GM21619 (cell line): ENCODE results near the gene NRIP2.
A peak's percentile ranks its signal among the peaks of the same experiment; 100 is the strongest.

Experiments used
- ATAC-seq: cut with Tn5 transposase; IDR thresholded peaks from one replicate; pipeline ENCODE4 v1.9.1; 2021; ENCODE audit not compliant: unreplicated experiment

NRIP2 gene

DNA sequence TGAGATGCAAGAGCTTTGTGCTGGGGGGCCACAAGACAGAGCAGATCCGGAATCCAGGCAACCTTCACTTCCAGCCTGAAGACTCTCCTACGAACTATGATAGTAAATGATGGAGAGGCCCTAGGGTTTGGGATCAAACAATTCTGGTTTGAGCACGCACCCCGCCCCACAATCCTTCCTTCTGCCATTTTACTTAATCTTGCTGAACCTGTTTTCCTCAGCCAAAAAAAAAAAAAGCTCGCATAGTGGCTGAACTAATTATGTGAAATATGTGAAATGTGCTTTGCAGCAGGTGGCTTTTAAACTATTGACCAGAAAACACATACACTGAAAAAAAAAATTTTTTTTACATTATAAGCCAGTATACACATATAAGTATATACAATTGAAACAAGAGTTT, 23.0 kb downstream of the NRIP2 start:
- ATAC-seq: no peak

- no peak for ATAC-seq
These were observed 28.1 kb downstream of the NRIP2 start for GRCh38 chr12:2806700-2807099.

DNA sequence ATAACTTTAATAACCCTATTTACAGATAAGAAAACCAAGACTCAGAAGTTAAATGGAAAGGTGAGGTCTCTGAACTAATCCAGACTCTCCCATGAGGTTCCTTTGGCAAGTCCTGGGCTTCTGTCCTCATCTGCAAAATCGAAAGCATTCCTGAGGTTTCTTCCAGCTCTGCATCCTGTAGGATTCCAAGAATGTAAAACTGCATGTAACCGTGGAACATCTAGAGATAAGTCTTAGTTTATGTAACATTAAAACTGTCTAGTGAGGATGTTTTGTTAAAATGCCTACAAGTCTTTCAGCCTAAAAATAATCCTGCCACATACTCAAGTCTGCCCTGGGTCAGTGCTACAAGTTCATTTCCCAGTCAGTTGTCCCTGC, 29.7 kb downstream of the NRIP2 start:
- ATAC-seq: no peak

DNA sequence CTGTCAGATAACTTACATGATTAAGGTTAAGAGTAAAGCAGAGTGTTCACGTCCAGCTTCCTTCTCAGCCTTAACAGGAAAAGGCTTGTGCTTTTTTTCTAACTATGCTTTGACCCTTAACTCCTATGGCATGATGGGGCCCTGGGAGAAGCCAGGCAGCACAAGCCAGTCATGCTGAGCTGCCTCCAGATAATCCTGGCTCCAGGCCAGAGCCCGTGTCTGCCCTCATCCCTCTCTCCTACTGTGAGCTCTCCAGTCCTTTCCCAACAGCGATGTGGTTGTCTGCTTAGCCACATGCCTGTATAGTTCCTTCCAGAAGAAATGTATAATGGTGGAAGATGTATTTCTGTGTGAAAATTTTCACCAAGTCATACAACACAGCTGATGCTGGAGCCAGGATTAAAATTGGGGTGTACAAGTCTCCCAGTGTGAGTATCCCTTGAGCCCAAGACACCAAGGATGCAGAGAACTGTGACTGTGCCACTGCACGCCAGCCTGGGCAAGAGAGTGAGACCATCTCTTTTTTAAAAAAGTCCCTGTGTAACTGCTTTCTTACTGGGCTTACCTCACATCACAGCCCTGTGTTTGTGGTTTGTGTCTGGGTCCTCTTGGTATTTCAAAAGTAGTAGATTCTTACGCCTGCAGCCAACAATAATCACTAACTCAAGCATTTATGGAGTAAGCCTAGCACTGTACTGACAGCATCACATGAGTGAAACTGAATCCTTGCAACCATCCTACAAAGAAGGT, 30.3 kb downstream of the NRIP2 start:
- ATAC-seq: no peak

DNA sequence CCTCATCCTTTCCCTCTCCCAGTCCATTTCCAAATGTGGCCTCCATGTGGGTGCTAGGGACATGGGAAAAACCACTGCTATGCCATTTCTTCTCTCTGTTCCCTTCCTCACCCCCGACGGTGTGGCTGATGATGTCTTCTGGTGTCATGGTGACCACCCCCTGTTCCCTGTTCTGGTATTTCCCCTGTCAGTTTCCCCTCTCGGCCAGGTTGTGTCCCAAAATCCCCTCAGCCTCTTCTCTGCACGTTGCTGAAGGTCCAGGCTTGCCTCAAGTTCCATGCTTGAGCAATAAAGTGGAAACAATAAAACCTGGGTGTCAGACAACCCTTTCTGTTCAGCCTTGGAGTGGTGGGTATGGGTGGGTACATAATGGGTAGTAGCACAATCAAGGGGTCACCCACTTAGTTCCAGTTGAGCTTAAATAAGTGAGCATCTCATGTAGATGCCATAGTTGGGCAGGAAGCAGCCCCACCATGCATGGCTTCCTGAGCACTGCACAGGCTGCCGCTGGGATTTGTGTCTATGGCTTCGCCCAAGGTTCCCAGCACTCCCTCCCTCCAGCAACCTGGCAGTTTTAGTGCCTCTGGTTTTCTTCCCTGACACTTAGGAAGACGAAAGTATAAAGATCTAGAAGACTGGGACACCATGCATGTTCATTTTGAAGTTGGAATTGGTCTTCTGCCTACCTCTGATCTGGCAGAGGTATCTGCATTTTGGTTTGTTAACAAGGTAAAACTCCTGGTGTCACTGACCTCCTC, 31.0 kb downstream of the NRIP2 start:
- ATAC-seq: no peak

GRCh38 chr12:2801044-2801783, 33.6 kb downstream of the NRIP2 start:
- no peak for ATAC-seq

DNA sequence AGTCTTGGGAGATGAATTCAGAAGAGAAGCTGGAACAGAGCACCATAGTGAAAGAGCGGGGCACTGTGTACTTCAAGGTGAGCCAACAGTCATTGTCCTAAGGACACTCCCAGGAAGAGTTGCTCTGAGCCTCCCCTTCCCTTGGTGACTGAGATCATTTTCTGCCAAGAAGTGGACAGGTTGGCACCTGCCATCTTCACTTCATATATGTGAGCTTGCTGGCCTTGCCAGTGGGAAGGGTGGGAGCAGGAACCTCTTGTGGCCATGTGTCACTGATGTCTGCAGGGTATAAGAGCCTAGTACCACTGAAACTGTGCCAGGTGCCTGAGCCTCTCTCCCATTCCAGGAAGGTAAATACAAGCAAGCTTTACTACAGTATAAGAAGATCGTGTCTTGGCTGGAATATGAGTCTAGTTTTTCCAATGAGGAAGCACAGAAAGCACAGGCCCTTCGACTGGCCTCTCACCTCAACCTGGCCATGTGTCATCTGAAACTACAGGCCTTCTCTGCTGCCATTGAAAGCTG, 34.7 kb downstream of the NRIP2 start:
- ATAC-seq: no peak

DNA sequence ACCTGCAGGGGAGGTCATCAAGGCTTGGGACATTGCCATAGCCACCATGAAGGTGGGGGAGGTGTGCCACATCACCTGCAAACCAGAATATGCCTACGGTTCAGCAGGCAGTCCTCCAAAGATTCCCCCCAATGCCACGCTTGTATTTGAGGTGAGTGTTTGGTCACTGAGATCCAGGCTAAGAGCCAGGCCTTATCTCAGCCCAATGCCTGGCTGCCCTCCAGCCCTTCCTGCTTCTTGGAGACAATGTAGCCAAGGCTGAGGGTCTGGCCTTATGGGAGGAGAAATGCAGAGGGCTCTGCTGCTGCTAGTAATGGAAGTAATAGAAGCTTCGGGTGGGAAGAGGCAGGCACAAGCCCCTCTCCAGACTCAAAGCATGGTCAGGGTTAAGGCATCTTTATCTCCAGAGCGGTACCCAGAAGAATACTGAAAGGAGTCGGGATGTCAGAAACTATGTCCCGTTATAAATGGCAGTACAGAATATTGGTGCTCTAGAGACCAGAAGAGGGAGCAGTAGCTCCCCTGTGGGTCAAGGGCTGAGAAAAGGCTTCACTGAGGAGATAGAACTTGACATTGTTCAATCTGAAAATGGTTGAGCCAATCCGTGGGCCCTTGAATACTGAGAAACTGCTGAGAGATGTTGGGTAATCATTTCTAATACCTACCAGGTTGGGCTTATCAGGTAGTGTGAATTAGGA, 37.0 kb downstream of the NRIP2 start:
- ATAC-seq: no peak

DNA sequence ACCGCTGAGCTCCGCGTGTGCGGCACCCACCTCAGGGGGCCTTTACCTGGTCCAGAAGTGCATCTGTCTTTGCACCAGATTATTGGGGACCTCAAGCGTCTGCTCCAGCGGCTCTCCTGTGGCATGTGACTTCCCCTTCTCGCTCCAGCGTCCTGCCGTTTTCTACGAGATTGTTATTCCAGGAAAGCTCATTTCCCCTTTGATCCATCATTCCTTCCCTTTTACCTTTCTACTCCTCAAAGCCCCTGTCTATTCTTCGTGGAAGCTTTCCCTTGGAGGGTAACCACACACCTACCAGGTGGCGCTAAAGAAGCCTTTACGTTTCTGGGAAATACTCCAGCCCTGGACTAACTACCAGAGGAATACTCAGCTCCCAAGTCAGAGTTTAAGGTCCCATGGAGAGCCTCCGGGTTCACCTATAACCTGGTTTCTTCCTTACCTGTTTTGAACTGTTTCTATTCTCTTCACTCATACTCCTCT, 38.6 kb downstream of the NRIP2 start:
- no peak for ATAC-seq

DNA sequence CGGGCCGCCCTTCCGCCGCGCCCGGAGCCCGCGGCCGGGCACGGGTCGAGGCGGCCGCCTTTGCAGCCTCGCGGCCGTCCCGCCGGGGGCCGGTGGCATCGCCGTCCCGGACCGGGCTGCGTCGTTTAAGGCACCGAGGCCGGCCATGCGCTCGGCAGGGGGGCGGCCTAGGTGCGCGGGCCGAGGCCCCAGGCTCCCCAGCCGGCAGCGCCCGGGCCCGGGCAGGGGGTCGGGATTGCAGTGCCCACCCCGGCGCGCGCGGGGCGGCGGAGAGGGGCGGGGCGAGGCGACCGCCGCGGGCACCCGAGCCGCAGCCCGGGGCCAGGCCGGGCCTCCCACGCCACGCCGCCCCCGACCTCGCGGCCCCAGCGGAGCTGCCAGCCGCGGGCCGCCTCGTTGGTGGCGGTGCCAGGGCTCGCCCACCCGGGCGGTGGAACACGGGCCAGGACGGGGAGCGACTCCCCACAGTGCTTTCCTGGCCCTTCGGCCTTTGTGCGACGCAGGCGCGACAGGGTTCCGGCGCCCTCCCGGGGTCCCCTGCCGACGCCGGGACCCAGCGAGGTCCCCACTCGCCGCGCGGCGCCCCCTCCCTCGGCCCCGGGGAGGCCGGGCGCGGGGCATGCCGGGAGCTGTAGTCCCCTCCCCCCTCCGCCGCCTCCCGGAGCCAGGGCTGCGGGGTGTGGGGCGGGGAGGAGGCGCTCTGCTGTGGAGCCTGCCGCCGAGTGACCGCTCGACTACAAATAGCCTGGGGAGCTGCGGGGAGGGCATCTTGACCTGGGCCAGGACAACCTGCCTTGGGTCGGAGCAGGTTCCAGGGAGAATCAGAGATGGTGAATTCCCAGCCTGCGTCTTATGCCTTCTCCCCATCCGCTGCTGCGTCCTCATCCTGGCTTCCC, 39.3 kb downstream of the NRIP2 start:
- peak; percentile 63 for ATAC-seq

GRCh38 chr12:2794736-2795289, 40.0 kb downstream of the NRIP2 start, which contains the start of gene FKBP4:
Gene FKBP4, plus strand, starts transcription at chr12:2794970. Its CDS starts 170 bp downstream, at chr12:2795140.
- peak; percentile 69 for ATAC-seq

DNA sequence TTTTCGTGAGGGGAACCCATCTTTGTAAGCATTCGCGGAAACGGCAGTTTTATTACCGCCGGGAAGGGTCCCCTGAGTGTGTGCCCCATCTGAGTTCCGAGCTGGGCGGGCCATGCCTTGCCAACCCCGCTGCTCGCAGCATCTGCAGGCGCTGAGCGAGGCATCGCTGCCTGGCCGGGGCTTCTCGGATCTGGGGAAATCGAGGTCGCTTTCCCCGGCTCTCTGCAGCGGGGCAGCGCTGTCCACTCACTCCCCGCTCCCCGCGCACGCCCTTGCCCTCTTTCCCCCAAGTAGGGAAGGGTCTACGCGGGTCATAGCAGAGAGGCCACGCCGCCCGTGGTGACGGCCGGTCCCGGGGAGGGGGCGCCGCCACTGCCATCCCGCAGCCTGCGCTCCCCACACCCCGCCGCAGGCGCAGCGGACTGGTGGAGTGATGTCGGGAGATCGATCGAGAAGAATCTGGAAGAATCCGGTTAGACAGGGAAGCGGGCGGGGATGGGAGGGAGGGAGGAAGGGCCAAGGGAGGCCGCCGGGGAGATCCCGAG, 40.6 kb downstream of the NRIP2 start:
- ATAC-seq: peak; percentile 4

- ATAC-seq: no peak
These were observed 41.3 kb downstream of the NRIP2 start for GRCh38 chr12:2793561-2793960.

DNA sequence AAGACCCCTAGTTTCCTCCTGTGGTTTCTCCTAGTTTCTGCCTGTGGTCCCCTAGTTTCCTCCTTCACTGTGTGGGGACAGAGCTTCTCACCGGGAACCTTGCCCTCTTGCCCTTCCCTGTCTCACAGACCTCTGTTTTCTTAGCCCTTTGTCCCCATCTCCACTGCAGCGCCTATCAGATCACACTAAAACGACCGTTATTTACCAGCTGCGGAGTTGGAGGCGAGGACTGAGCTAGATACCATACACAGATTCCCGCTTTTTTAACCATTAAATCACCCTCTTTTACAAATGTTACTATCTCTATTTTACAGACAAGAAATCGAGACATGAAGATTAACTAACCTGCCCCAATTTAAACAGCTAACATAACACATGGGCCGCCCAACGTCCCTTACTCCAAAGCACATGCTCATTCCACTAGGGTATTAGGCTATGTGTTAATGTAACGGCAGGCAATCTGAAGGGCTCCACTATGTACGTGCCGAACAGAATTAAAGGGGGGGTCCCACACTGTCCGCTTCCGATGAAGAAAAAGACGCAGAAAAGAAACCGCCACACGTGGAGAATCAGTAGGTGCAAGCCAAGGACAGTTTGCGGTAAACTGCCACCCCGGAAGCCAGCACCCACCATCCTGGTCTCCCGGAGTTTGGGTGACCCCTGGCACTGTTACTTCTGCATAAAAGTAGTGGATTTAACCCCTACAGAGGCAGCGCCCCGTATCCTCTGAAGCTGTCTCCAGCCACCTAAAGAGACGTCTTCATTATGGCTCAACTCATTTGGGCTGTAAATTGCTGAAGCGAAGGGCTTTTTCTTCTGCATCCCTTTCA, 41.9 kb downstream of the NRIP2 start:
- no peak for ATAC-seq

GRCh38 chr12:2791089-2791488, 43.7 kb downstream of the NRIP2 start:
- no peak for ATAC-seq

GRCh38 chr12:2785017-2785416, 49.8 kb downstream of the NRIP2 start:
- ATAC-seq: no peak

GRCh38 chr12:2783936-2784600, 50.8 kb downstream of the NRIP2 start:
- no peak for ATAC-seq

GRCh38 chr12:2779281-2779680, 55.6 kb downstream of the NRIP2 start:
- no peak for ATAC-seq
